Heart left ventricle (tissue), 13 donors: ENCODE results near the gene SRD5A3.
"Not testable (repeated sequence)": the region's sequence is repeated elsewhere in the genome, so short reads cannot be mapped to it uniquely, and the experiment has no call there.

Experiments used
- CTCF ChIP-seq, 12 donors: fragments of 200-600 bp; sonication (generic) in 4 of 12; IDR thresholded peaks; one replicate each; pipeline versions ENCODE4 v1.5.0 to v1.8.0; 2018 to 2022; ENCODE audit warnings: antibody characterized with exemption in 12 of 12, mild to moderate bottlenecking in 5 of 12
- POLR2A ChIP-seq, 2 donors: fragments of 450-650 bp; IDR thresholded peaks; one replicate each; pipeline ENCODE4 v1.6.1; 2017; ENCODE audit warnings: antibody characterized with exemption in 2 of 2, mild to moderate bottlenecking in 2 of 2, moderate library complexity in 2 of 2
- donor health status: ischemic (EF 13 %, LVEDD 7.1; RV severe dilation, severe dysfunction).
- donor health status: DM: no; HTN: yes; CAD: no.
- donor health status: DM: no; HTN: no; CAD: no.
- donor health status: ischemic (EF 25% LVEDD 6.9; RV normal size, moderate dysfunction).
- donor health status: ischemic (EF 25% LVEDD 5.7; RV mildly dilated, moderate dysfunction).
- donor health status: ischemic (EF 35%, LVEDD 5.7; RV mildly dilated, moderate dysfunction).
- donor health status: nonischemic (EF 11% LVEDD 7.7; RV severe dilation, severe dysfunction).
- donor health status: DM: yes; HTN: yes; CAD: no.
- donor health status: PGD.
- donor health status: ischemic (EF 29% LVEDD 5.4; RV normal size, mild dysfunction).
- donor health status: nonischemic (EF 23%, LVEDD 6.1; RV moderate dilation, normal function).

- TF ChIP-seq CTCF, POLR2A (IDR thresholded peaks at IDR 0.05): not testable (repeated sequence)
These were observed 16.9 kb downstream of the SRD5A3 start for GRCh38 chr4:55362938-55363337.
